Hematopoietic multipotent progenitor cell treated with erythropoietin and hydrocortisone succinate and interleukin-3 and kit ligand, for 4 days (in vitro differentiated cells): ENCODE results near the gene PLPPR2.
"Not testable (repeated sequence)": the region's sequence is repeated elsewhere in the genome, so short reads cannot be mapped to it uniquely, and the experiment has no call there.

Source experiments
- DNase-seq: peaks from one replicate; pipeline ENCODE4 v3.0.0-alpha.2; 2015

Gene PLPPR2

DNA sequence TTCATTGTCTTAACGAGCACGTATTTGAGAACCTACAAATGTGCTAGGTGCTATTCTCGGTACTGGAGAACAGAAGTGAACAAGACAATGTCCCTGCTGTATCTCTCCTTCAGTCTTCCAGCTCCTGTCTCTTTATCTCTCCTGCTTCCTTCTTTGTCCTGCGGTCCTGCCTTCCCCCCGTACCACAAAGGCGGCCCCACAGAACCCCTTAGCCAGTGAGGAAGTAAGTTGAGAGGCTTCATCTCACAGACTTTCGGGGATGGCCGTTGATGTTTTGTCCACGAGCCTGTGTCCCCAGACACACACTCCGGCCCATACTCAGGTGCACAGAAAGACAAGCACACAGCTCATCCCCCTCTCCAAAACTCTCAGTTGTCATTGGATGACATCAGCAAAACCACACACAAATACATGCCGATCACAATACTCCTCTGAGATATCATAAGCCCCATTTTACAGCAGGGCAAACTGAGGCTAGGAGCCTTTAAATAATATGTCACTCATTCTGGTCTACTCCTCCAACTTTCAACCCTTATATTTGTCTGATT, 18.7 kb downstream of the PLPPR2 start:
- DNase-seq = peak; percentile 74

DNA sequence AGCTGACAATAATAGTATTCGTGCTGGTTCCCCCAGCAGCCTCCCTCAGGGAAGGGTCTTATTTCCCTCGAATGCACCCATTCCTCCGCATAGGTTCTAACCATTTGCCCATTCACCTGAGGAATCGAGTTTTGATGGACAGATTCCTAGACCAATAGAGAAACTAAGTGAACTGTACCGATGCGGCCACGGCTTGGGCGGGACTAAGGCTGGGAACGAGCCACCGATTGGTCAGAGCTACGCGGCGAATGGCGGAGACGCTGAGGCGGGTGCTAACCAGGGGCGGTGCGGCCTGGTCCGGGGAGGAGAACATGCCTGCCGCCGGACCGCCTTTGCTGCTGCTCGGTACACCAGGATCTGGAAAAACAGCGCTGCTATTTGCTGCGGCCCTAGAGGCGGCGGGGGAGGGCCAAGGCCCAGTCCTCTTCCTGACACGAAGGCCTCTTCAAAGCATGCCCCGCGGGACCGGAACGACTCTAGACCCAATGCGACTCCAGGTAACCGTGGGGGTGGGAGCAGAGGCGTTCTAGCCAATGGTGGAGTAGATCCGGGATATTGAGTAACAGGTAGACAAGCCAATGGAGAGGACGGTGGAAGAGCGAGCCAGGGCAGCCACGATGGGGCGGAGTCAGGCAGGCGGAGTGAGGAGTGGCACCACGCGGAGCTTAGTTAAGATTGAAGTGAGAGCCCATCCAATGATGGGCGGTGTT, 19.4 kb downstream of the PLPPR2 start, which contains the start of gene SWSAP1:
TSS of gene SWSAP1 (plus strand) at position 234 of the 710 bp plus-strand sequence. CDS start at position 249, 15 bp downstream.
- peak; percentile 100 for DNase-seq

DNA sequence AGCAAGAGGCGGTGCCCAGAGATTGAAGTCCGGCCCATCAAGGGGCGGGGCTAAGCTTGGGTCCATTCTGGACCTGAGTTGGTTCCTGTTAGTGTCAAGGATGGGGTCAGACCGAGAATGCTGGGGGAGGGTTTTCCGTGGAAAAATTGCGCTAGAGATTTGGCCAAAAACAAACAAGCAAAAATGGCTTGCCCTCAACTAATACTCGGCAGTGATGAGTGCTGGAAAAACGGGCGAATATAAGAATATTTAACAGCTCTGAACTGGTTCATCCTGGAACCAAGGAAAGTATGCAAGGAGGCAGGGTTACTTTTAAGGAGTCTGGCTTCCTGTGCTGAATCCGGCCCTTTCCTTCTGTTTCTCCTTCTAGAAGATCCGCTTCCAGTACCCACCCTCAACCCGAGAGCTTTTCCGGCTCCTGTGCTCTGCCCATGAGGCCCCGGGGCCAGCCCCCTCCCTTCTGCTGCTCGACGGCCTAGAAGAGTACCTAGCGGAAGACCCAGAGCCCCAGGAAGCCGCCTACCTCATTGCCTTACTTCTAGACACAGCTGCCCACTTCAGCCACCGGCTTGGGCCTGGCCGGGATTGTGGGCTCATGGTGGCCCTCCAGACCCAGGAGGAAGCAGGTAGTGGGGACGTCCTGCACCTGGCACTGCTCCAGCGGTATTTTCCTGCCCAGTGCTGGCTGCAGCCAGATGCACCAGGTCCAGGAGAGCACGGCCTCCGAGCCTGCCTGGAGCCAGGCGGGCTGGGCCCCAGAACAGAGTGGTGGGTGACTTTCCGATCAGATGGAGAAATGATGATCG, 20.1 kb downstream of the PLPPR2 start:
- DNase-seq = peak; percentile 90

DNA sequence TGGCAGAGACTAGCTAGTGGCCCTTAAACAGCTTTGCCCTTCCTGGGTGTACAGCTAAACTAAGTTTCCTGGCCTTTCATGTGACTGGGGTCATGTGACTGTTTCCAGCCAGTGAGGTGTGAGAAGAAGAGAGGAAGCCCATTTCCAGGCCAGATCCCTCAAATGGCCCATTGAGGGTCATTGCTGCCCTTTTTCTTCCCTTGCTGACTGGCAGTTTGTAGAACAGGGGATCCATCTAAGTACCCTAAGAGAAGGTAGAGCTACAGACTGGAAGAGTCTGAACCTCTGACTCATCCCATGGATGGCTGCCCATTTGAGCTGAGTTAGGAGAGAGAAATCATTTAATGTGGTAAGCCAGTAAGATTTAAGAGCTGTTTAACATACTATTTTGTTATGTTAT, 22.0 kb downstream of the PLPPR2 start:
- DNase-seq = peak; percentile 73

DNA sequence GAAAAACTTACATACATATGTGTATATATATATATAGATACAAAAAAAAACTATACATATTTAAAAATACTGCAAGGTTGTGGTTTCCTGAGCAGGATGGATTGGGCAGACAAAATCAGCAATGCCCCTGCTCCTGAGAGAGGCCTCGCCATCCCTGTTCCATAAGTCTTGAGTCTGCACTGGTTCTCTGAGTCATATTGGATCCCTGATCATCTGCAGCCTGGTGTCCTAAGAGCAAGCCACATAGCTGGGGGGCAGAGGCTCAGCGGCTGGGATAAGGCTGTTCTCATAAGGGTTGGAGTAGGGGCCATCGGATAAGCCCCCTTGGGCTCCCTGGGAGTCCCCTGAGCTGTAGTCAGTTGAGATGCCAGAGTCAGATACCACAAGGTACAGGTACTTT, 22.5 kb downstream of the PLPPR2 start:
- no peak for DNase-seq

DNA sequence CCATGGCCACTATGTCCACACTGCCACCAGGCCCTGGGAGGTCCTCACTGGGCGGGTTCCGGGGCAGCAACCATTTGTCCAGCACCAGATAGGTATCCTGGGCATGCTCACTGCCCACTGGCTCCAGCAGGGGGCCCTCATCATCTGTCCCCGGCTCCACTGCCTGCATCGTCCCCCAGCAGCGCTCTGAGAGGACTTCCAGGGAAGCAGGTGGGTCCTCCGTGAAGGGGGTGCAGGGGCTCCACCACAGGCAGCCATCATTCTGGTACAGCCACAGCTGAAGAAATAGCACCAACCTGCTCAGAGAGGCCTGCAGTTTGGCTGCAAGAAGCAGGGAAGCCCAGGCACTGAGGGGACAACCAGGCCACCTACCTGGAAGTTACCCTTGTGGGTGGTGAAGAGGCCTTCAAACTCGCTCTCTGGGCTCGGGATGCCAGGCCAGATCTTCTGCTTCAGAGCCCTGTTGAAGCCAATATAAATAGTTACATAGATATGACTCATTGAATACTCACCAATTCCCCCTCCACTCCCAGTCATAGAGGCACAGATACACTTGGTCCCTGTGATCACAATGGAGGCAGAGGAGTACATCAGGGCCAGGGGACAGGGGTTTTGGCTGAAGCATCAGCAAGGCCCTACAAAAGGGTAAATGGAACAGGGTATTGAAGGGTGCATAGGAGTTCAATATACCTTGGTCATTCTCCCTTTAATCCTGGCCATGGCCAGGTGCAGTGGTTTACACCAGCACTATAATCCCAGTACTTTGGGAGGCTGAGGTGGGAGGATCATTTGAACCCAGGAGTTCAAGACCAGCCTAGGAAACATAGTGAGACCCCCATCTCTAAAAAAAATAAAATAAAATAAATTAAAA, 23.3 kb downstream of the PLPPR2 start:
- DNase-seq = peak; percentile 75

DNA sequence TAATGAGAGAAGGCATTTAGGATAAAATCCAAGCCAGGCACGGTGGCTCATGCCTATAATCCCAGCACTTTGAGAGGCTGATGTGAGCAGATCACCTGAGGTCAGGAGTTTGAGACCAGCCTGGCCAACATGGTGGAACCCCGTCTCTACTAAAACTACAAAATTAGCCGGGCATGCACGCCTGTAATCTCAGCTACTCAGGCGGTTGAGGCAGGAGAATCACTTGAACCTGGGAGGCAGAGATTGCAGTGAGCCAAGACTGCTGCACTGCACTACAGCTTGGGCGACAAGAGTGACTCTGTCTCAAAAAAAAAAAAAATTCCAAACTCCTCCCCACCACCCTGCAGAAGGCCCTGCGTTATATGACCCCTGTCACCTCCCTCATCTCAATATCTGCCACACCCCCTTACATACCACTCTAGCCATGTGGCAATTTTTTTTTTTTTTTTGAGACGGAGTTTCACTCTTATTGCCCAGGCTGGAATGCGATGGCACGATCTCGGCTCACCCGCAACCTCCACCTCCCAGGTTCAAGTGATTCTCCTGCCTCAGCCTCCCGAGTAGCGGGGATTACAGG, 24.1 kb downstream of the PLPPR2 start:
- not testable (repeated sequence) for DNase-seq

DNA sequence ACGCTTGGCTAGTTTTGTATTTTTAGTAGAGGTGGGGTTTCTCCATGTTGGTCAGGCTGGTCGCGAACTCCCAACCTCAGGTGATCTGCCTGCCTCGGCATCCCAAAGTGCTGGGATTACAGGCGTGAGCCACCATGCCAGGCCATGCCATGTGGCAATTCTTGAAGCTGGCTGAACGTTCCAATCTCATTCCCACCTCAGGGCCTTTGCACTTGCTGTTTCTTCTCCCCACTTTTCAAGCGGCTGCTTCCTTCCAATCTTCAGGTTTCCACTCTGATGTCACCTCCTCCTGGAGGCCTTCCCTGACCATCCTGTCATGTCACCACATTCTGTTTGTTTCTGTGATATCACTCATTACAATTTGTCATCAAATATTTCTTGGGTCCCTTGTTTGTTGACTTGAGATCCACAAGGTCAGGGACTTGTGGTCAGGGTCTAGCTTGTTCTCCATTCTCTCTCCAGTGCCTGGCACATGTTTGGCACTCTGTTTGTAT, 24.7 kb downstream of the PLPPR2 start:
- no peak for DNase-seq

DNA sequence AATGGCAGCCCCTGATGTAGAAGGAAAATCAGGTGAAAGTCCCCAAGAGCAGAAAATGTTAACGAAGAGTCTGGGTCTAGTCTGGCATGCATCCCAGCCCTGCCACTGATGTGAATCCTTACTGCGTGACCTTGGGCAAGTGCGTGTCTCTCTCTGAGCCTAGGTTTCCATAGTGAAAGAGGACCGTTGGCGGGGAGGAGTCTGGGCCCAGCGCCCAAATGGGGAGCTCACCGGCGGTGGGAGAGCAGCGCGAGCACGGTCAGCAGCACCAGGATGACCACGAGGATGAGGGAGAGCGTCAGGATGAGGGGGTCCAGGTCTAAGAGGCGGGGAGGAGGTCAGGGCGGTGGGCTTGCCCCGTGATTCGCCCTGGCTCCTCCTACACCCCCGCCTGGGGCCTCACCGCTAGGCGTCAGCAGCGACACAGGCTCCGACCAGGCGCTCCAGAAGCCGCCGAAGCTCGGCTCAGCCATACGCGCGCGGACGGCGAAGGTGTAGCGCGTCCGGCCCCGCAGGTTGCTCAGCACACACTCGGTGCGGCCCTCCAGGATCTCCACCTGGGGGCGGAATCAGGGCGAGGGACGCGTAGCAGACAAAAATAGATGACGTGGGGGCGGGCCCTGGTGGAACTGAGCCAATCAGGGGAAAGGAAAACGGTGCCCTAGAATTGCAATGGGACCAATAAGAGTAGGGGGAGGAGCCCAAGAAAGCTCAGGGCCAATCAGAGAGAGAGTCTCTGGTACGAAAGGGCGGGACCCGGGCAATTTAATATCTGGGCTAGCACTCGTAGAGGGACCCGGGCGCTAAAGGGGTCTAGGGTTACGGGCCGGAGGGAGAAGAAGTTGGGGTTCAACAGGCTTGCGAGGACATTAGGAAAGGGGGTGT, 25.7 kb downstream of the PLPPR2 start:
- peak; percentile 99 for DNase-seq

DNA sequence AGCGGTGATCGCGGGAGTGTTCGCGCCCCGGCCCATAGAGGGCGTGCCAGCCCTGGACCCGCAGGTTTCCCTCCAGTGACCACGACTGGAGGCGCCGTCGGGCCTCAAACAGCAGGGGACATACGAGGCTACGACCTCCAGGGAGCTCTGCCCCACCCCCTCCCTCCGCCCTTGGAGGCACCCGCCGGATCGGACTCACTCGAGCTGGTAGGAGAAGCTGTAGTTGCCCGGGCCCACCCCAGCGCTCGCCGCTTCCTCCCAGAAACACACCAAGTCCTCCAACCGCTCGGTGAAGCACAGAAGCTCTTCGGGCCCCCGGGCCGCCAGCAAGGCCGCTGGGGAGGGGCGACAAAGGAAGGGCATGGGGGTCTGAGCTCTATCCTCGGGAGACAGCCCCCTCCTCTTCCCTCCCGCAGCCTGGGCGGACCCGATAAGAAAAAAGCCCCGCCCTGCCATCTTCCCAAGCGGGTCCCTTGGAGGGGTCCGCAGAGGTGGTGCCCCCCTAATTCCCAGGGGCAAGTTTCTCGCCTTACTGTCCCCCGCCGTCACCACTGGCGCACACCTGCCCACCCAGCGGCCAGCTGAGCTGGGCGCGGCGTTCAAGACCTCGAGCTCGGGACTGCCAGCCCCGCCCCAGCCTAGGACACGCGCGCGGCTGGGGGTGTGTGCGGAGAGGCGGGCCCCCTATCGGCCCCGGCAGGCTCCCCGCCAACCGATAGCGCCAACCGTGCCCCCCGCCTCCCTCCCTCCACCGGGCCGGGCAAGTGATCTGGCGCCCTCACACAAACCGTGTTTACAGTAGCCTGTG, 27.9 kb downstream of the PLPPR2 start:
- DNase-seq = peak; percentile 95

DNA sequence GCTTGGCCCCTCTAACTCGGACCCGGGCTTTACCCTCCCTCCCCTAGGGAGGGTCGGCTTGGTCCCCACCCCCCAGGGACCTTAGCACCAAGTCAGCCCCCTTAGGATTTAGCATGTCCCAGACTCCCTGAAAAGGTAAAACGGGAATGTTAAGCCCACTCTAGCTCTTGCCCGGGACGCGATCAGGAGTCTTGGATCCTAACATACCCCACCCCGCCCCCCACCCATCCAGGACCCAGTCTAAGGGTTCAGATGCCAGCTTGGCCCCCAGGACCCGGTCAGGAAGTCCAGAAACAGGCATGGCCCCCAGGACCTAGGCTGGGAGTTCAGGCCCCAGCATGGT, 28.4 kb downstream of the PLPPR2 start:
- no peak for DNase-seq

DNA sequence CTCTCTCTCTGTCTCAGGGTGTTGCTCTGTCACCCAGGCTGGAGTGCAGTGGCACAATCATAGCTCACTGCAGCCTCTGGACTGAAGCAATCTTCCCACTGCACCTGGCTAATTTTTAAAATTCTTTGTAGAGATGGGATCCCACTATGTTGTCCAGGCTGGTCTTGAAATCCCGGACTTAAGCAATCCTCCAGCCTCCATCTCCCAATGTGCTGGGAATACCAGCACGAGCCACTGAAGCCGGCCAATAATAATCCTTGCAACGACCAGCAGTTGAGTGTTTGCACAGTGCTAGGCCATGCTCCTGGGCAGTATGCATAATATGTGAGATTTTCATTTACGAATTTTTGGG, 29.5 kb downstream of the PLPPR2 start:
- DNase-seq = peak; percentile 42

DNA sequence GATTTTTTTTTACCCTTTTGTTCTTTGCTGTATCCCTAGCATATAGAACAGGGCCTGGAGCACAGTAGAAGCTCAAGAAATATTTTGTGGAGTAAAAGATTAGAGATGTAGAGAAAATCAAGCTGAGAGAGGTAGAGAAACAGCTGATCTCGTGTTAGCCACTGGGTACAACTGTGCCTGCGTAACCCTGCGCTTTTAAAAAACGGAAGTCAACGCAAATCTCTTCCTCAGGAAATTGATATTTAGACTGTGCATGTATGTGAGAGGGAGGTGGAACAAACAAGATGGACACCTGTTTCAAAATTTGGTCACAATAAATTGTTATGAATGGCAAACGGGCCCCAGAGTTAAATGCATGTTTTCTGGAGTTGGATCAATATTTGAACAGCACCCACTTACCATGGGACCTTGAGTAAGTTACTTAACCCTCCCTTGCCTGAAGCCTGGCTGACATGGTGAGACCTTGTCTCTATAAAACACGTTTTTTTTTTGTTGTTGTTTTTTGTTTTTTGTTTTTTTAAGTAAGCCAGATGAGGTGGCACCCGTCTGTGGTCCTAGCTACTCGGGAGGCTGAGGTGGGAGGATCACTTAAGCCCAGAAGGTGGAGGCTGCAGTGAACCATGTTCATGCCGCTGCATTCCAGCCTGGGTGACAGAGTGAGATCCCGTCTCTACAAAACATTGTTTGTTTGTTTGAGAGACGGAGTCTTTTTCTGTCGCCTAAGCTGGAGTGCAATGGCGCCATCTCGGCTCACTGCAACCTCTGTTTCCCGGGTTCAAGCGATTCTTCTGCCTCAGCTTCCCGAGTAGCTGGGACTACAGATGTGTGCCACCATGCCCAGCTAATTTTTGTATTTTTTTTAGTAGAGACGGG, 32.2 kb downstream of the PLPPR2 start:
- DNase-seq = peak; percentile 70

DNA sequence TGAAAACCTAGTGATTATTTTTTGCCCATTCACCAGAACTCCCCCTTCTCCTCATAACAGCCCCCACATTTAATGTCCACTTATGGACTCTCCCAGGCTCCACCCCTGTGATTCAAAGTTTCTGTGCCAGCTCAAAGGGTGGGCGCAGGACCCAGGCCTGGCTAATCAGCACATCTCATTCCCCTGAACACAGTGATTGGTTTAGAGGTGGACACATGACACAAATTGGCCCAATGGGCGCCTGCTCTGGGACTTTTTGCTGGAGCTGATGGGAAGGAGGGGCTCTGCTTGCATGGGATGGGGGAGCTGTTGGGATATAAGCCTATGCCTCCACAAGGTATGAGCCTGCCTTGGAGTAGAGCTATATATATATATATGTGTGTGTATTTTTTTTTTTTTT, 35.1 kb downstream of the PLPPR2 start:
- no peak for DNase-seq

DNA sequence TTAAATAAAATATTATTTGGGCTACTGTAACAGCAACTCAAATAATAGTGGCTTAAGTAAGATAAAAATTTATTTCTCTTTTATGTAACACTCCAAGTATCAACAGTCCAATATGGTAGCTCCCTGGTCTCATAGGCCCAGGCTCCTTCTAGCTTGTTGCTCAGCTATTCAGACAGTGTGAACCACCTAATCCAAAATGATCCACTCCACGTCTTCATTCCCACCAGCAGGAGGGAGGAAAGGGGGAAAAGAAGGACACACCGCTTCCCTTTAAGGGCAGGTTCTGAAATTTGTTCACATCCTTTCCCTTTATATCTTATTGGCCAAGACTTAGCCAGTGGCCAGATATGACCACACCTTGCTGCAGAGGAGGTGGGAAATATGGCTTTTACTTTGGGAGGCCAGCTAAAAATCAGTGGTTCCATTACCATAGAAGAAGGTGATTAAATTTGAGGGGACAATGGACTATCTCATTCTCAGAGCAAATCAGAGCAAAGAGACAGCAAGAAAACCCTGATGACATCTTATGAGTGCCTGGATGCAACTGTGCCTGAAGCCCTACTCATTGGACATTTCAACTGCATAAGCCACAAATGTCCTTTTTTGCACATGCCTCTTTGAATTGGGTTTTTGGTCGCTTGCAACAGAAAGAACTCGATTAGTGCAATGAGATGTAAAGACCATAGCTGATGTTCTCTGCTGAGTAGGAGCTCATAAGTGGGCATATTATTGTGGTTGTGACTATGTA, 35.9 kb downstream of the PLPPR2 start:
- DNase-seq = no peak

DNA sequence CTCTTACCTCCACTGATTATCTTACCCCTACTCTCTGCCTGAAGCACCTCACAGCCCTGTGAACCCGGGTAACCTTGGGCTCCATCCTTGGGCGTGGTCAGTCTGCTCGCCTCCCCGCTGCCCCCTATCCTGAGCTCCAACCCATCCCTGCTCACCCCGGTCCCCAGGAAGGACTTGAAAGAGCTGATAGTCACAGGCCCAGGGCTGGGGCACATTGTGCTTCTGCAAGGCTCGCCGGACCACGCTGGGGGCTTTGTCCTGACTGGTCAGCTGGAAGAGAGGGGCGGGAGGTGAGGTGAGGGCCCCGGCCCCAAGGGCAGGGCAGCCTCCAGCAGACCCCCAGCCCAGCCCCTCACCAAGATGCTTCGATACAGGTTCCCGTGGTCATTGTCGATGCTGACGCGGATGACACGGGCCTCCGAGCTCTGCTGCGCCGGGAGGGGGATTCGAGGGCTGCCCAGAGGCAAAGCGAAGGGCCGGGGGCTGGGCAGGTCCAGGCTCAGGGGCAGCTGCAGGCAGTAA, 41.9 kb downstream of the PLPPR2 start:
- no peak for DNase-seq

DNA sequence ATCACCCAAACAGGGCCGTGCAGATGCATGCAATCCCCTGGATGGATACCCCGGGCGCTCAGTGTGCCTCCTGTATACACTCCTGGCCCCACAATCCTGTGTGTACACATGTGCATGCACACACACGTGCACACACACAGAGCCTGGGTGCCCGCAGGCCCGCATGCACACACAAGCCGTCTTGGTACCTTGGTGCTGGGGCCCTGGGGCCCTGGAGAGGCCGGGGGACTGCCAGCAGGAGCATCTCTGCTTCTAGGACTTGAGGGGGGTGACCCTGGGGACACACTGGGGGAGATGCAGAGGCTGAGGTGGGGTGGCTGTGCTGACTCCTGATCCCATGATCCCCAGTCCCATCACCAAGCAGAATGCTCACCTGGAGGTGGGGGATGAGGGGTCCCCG, 44.4 kb downstream of the PLPPR2 start:
- DNase-seq = no peak

DNA sequence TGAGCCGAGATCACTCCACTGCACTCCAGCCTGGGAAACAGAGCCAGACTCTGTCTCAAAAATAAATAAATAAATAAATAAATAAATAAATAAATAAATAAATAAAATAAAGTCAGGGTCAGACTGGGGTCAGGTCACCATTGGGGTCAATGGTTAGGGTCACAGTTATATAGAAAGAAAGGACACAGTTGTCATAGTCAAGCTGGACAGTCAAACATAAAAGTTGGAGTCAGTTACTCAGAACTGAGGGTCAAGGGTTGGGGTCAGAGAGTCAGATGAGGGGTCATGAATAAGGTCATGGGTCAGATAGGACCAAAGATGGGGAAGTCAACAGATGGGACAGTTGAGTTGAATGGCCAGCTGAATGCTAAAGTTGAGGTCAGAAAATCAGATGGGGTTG, 45.6 kb downstream of the PLPPR2 start:
- DNase-seq = no peak
